Activated gamma-delta T cell treated with Interleukin-2 at 50 U/mL for 16 hours (primary cell): ENCODE measurements around the gene TNIK.

Source experiments
- DNase-seq: peaks from one replicate; pipeline ENCODE4 v3.0.0-alpha.2; 2020

The TNIK gene

DNA sequence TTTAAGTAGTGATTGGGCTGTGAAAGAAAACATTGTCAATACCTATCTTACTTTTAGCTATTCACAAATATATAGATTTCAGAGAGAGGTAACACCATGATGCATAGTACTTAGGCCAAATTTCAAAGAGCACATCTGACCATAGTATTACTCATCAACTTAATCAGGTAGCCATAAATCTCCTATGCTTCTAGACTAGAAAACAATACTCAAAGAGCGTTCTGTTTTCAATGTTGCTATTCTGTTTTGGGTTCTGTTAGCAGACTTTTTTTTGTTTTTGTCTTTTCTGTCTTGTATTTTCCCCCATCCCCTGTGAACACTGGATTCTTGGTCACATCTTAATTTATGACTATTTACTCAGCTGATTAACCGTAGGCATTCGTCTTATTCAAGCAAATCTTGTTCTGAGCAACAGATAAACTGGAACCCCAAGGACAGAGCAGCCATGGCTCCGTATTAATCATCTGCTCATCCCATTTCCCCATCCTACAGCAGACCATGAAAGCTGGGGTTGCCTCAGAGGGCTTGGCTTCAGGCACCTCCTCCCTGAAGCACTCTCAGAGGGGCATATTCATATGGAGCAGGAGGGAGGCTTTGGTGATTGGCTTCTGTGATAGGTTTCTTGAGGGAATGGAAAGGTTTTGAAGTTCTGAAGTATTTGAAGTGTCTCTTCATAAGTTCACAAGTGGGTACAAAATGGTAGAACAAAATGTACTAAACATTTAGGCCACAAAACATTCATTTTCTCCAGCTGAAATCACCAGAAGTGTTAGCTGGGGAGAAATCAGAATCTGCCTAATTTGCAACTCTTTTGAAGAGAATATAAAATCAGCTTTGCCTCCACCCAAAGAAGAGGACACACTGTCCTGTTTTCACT is 105.3 kb downstream of the TNIK start:
- no peak for DNase-seq

DNA sequence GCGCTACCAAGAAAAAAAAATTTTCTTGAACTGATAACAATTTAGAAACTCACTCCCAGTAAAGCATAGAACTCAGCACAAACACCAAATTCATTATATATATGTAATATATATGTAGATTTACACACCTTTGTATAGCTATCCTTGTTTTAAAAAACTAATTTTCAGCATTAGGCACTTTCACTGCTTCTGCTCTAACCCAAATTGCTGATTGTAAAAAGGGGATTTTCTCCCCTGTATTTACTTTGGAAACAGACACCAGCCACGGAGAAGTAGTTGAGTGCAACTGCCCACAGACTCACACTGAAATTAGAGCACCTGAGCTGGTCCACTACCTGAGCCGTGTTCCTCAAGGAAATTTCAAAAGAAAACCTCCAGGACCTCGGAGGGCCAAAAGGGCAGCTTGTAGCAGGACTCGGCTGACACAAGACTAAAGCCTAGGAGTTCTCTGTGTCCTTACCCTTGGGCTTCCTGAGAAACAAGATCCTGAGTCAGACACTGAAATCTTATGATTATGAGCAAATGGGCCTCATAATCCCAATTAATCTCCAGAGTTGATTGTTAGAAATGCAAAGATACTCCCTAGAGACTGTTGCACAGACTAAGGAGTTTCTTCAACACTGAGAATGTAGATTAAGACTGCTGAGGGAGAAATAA is 106.0 kb downstream of the TNIK start:
- DNase-seq: no peak

- no peak for DNase-seq
Observed at GRCh38 chr3:171353423-171353822, 106.8 kb downstream of the TNIK start.

GRCh38 chr3:171352387-171352935 is 107.7 kb downstream of the TNIK start:
- no peak for DNase-seq

GRCh38 chr3:171351676-171352075 is 108.5 kb downstream of the TNIK start:
- DNase-seq: no peak

DNA sequence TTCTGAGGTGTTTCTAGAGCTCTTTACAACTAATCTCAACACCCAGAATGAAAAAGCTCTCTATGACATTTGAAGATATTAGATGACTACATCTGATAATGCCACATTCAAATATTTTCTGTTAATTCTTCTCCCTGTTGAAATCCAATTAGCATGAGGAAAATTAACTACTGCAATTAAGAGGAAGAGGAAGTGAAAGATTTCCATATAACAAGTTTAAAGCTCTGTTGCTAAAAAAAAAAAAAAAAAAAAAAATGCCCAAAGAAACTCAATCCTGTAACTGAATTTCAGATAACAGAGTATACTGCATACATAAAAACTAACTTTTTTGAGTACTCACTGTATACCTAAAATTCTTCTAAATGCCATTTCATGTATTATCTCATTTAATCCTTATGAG is 109.8 kb downstream of the TNIK start:
- DNase-seq: no peak

- DNase-seq: no peak
Observed at GRCh38 chr3:171349392-171349791, 110.8 kb downstream of the TNIK start.

DNA sequence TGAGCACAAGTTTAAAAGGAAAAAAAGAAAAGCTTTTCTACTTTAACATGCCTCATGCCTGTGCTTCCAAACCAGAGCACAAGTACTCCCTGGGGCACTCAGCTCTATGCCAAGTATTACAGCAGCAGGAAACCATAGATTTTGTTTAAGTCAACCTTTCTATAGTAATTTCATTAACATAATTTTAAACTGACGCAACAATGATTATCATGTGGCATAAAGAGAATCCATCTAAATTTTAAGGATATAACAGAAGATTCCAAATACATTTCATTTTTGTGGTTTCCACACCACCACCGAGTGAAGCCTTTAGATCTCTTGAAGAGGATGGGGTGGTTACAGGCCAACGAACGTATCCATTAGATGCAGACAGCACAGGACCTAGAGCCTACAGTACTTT is 112.1 kb downstream of the TNIK start:
- DNase-seq: no peak

GRCh38 chr3:171347301-171348039 is 112.7 kb downstream of the TNIK start:
- DNase-seq: no peak

DNA sequence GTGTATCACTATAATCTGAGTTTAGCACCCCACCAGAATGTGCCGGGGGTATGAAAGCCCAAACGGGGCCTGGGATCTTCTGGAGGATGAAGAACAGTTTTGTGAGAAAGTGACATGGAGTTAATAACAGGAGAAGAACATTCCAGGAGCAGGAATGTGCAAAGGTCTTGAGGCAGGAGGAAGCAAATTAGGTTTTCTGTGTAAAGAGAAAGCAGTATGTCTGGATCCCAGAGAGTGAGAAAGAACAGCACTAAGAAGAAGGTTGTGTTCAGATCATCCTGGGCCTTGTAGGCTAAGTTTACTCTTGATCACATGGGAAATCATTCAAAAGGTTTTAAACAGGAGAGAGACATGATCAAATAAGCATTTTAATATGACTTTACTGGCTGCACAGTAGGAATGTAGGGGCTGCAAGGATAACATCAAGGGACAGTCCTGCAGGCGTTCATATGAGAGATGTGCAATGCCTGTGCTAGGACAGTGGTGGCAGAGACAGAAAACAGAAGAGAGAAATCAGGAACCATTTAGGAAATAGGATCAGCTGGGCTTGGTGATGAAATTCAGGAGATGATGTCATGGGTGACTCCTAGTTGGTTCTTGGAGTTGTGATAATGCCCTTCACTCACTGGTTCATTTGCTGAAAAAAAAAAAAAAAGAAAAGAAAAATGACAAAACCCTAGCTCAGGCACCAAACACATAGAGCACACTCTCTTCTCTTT is 113.5 kb downstream of the TNIK start:
- DNase-seq: no peak

GRCh38 chr3:171346019-171346418 is 114.2 kb downstream of the TNIK start:
- DNase-seq: no peak

- no peak for DNase-seq
Observed at GRCh38 chr3:171345107-171345843, 114.9 kb downstream of the TNIK start.

- DNase-seq: no peak
Observed at GRCh38 chr3:171343693-171344092, 116.5 kb downstream of the TNIK start.

GRCh38 chr3:171342783-171343420 is 117.3 kb downstream of the TNIK start:
- DNase-seq: no peak

- no peak for DNase-seq
Observed at GRCh38 chr3:171342200-171342599, 118.0 kb downstream of the TNIK start.

DNA sequence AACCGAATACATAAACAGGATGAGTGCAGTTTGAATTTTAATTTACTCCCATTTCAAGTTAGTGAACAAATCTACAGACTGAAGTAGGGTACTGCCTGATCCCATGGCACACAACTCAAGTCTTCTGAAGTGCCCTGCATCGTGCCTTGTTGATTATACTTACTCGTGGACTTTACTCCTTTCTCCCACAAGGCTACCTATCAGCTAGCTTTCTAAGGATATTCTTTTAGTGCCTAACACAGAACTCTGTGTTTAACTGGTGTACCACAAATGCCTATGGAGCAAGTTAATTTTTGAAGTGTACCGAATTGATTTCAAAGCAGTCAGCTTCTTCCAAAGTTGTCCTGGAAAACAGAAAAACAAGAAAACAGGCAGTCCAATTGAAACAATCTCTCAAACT is 119.8 kb downstream of the TNIK start:
- no peak for DNase-seq

DNA sequence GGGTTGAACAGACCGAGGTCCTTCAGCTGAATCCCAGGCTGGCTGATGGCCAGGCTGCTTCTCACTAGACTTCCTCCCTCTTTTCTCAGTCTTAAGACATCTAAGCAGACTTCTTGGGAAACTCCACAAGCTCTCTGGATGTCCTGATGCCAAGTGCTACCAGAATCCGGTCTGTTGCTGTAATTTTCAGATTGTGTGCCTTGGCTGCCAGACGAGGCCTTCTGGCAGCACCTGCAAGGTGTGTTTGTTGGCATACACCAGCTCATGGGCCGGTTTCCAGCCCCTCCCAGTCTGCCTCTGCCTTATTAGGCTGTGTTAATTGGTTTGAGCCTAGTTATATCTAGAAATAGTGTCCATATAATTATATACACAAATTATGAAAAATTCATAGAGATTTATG is 120.6 kb downstream of the TNIK start:
- no peak for DNase-seq

GRCh38 chr3:171336406-171336805 is 123.8 kb downstream of the TNIK start:
- no peak for DNase-seq

- no peak for DNase-seq
Observed at GRCh38 chr3:171335559-171335958, 124.6 kb downstream of the TNIK start.

GRCh38 chr3:171334465-171334811 is 125.8 kb downstream of the TNIK start:
- DNase-seq: no peak

DNA sequence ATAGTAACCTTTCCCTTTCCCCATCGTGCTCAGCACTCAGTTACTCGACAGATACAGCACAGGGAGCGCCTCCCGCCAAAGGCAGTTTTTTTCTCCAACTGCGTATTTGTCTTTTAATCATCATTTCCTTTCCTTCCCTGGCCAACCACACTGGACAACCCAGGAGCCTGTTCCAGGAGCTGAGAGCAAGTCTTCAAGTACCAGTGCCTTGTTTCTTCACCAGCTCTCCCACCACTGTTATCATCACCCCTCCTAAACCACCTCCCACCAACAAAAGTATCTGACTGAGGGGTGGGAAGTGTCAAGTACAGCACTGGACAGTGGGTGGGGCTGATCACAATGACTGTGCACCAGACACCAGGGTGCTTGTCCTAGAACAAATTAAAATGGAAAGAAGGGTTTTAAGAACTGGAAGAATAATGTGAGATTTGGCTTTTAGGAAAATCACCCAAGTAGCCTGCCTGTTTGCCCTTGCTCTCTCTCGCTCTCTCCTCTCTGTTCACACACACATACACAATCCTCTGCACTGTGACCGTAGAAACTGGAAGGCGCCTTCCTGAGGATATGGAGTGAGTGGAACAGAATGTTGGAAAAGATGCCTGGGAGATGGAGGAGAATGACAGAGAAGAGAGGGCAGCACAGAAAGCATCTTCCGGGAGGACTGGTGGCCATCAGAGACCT is 126.3 kb downstream of the TNIK start:
- no peak for DNase-seq
